OCI-LY7 (cell line): ENCODE measurements around the gene AK9. TPM values are rescaled to one million over a fixed set of nuclear protein-coding genes. Genes with fewer than 3 reads are reported as not detected.

Experiments used
- BruUV-seq: library from RNA; stranded (reverse); fragments of 400-500 nt; replicated peaks from 2 replicates; lab custom pipeline; 2021; lab: Mats Ljungman, UMichigan
- CTCF ChIA-PET: fragments of 300-600 bp; sonication (Branson Sonifier 250); formaldehyde crosslinking; loops from one replicate; lab custom pipeline; 2022; ENCODE audit warnings: antibody characterized with exemption; ENCODE audit not compliant: unreplicated experiment; lab: Charles Lee
- POLR2A ChIA-PET: fragments of 300-600 bp; sonication (Branson Sonifier 250); formaldehyde crosslinking; loops from one replicate; lab custom pipeline; 2022; ENCODE audit warnings: antibody characterized with exemption; lab: Charles Lee
- DNase-seq: peaks from one replicate; pipeline ENCODE4 v3.0.0-alpha.2; 2015; ENCODE audit warnings: low spot score
- H2AFZ ChIP-seq: fragments of 200-600 bp; sonication (generic), shearing (Covaris generic); 2 replicates; pipeline ENCODE4 v1.6.1; 2014; ENCODE audit warnings: mild to moderate bottlenecking, antibody characterized with exemption, low read length, moderate library complexity
- H3K27ac ChIP-seq: fragments of 200-600 bp; sonication (generic); 2 replicates; pipeline ENCODE4 v1.5.1; 2014; ENCODE audit warnings: mixed run types, low read depth, mild to moderate bottlenecking, moderate library complexity, low read length, inconsistent platforms; ENCODE audit not compliant: poor library complexity, severe bottlenecking
- H3K36me3 ChIP-seq: fragments of 200-600 bp; sonication (generic); 2 replicates; pipeline ENCODE4 v1.6.1; 2014; ENCODE audit warnings: mild to moderate bottlenecking, antibody characterized with exemption, low read length, moderate library complexity, mixed read lengths; ENCODE audit not compliant: insufficient read depth
- H3K4me1 ChIP-seq: fragments of 200-600 bp; sonication (generic); 2 replicates; pipeline ENCODE4 v1.5.1; 2014; ENCODE audit warnings: mild to moderate bottlenecking, low read length; ENCODE audit not compliant: insufficient read depth, poor library complexity, severe bottlenecking
- H3K4me2 ChIP-seq: fragments of 200-600 bp; sonication (generic); 2 replicates; pipeline ENCODE4 v1.6.1; 2014; ENCODE audit warnings: mild to moderate bottlenecking, low read length
- H3K4me3 ChIP-seq: fragments of 200-600 bp; sonication (generic); 2 replicates; pipeline ENCODE4 v1.5.1; 2014; ENCODE audit warnings: mild to moderate bottlenecking, low read depth, low read length; ENCODE audit not compliant: poor library complexity, severe bottlenecking
- H3K79me2 ChIP-seq: fragments of 200-600 bp; sonication (generic); 2 replicates; pipeline ENCODE4 v1.6.1; 2016; ENCODE audit warnings: low read depth, mild to moderate bottlenecking, low read length, moderate library complexity, mixed read lengths; ENCODE audit not compliant: insufficient read depth
- H3K9me2 ChIP-seq: fragments of 200-600 bp; sonication (generic); 2 replicates; pipeline ENCODE4 v1.6.1; 2016; ENCODE audit warnings: mild to moderate bottlenecking, low read length, mixed read lengths; ENCODE audit not compliant: insufficient read depth
- H3K9me3 ChIP-seq: fragments of 200-600 bp; sonication (generic); 2 replicates; pipeline ENCODE4 v1.6.1; 2014; ENCODE audit warnings: mild to moderate bottlenecking, mixed run types, low read length, mixed read lengths
- H4K20me1 ChIP-seq: fragments of 200-600 bp; sonication (generic); 2 replicates; pipeline ENCODE4 v1.6.1; 2014; ENCODE audit warnings: mild to moderate bottlenecking, antibody characterized with exemption, low read length, moderate library complexity, mixed read lengths; ENCODE audit not compliant: insufficient read depth
- CTCF ChIP-seq: fragments of 200-600 bp; sonication (generic); conservative IDR thresholded peaks from 2 replicates; pipeline ENCODE4 v1.5.1; 2014; ENCODE audit warnings: mild to moderate bottlenecking, antibody characterized with exemption, low read length, moderate library complexity, mixed read lengths
- EZH2phosphoT487 ChIP-seq: fragments of 200-600 bp; sonication (generic); IDR thresholded peaks from 2 replicates; pipeline ENCODE4 v1.6.1; 2018; ENCODE audit warnings: low read depth, borderline replicate concordance, mild to moderate bottlenecking, mixed run types, antibody characterized with exemption, low read length, moderate library complexity, mixed read lengths
- intact Hi-C: fragments of 100-400 bp; cut with micrococcal nuclease; formaldehyde crosslinking; loops from one replicate; pipeline ENCODE4 v1.10.0; 2022; ENCODE audit not compliant: unreplicated experiment
- total RNA-seq, 2 experiments: library from RNA; depleted of rRNA in 1 of 2; stranded (reverse); fragments of >200 nt in 1 of 2; shearing (Covaris generic) in 1 of 2; gene quantifications; 2 replicates each; pipeline ENCODE4 v1.2.3, GENCODE V29; 2014 to 2022

AK9 gene
- total RNA-seq, 2 experiments from 2014 or later = 4.9 to 6.7 TPM

GRCh38 chr6:109631403-109631802 lies 59.6 kb downstream of the AK9 start:
- Histone ChIP-seq H3K27ac (no peak overlapping the region), H3K4me2 (no peak overlapping the region), H2AFZ (no peak overlapping the region), H3K4me1 (no peaks in the 10 kb centered on the region), H3K9me2 (no peaks in the 10 kb centered on the region), H3K4me3 (no peak overlapping the region), H3K36me3 (no peaks in the 10 kb centered on the region), H3K9me3 (no peaks in the 10 kb centered on the region), H3K79me2 (no peaks in the 10 kb centered on the region), H4K20me1 (no peaks in the 10 kb centered on the region)
- CTCF ChIA-PET = no interaction called here
- intact Hi-C loops = no loop called here
- POLR2A ChIA-PET = no interaction called here
- no peak for DNase-seq
- no peak for TF ChIP-seq EZH2phosphoT487
- TF ChIP-seq CTCF = no peak
- no TSS peak for BruUV-seq

GRCh38 chr6:109628158-109629000 lies 62.6 kb downstream of the AK9 start:
- no peaks in the 10 kb centered on the region for H3K79me2 ChIP-seq
- no peak overlapping the region for H2AFZ ChIP-seq
- no peaks in the 10 kb centered on the region for H3K36me3 ChIP-seq
- no peak for DNase-seq
- no peak overlapping the region for H3K4me3 ChIP-seq
- intact Hi-C loops = no loop called here
- no peaks in the 10 kb centered on the region for H3K9me3 ChIP-seq
- H3K27ac ChIP-seq = no peak overlapping the region
- TF ChIP-seq CTCF (no peak), EZH2phosphoT487 (no peak)
- H3K4me1 ChIP-seq = no peaks in the 10 kb centered on the region
- BruUV-seq = no TSS peak
- CTCF ChIA-PET = no interaction called here
- H3K9me2 ChIP-seq = no peaks in the 10 kb centered on the region
- H4K20me1 ChIP-seq = no peaks in the 10 kb centered on the region
- POLR2A ChIA-PET = no interaction called here
- no peak overlapping the region for H3K4me2 ChIP-seq

GRCh38 chr6:109626311-109626710 lies 64.7 kb downstream of the AK9 start:
- CTCF ChIA-PET = no interaction called here
- intact Hi-C loops = no loop called here
- H3K9me3 ChIP-seq = no peaks in the 10 kb centered on the region
- DNase-seq = no peak
- no peak overlapping the region for H3K4me2 ChIP-seq
- BruUV-seq = no TSS peak
- no peak overlapping the region for H2AFZ ChIP-seq
- H4K20me1 ChIP-seq = no peaks in the 10 kb centered on the region
- POLR2A ChIA-PET = interaction anchor here (0.6 to 1.8 kb wide), 5 partner anchors 13 to 765 kb away, joined by 4 to 8 read pairs (median 5); no protein-coding TSS in a partner anchor
- H3K27ac ChIP-seq = no peak overlapping the region
- H3K36me3 ChIP-seq = no peaks in the 10 kb centered on the region
- H3K4me3 ChIP-seq = no peak overlapping the region
- no peaks in the 10 kb centered on the region for H3K79me2 ChIP-seq
- no peaks in the 10 kb centered on the region for H3K9me2 ChIP-seq
- no peaks in the 10 kb centered on the region for H3K4me1 ChIP-seq
- TF ChIP-seq CTCF = no peak
- no peak for TF ChIP-seq EZH2phosphoT487
